ENCODE data around the gene ZFY.

GRCh38 chrY:2913066-2913815 is 21.9 kb upstream of the ZFY start:
- no peak for TF ChIP-seq CTCF (conservative IDR thresholded peaks at IDR 0.05; ENCODE audit: low read depth, low read length)
- no peak for TF ChIP-seq EZH2 (IDR thresholded peaks at IDR 0.05; ENCODE audit: borderline replicate concordance, low read depth, low read length, poor library complexity, severe bottlenecking)
